ENCODE results near the gene HAPLN3.

The HAPLN3 gene

GRCh38 chr15:88864861-88865497, 30.4 kb downstream of the HAPLN3 start:
- DNase-seq (ENCODE audit: low read depth) = no peak

- DNase-seq (ENCODE audit: low read depth) = no peak
These were observed 31.9 kb downstream of the HAPLN3 start for GRCh38 chr15:88863412-88863811.

GRCh38 chr15:88860212-88860611, 35.1 kb downstream of the HAPLN3 start:
- DNase-seq (ENCODE audit: low read depth) = no peak

- DNase-seq (ENCODE audit: low read depth) = no peak
These were observed 35.8 kb downstream of the HAPLN3 start for GRCh38 chr15:88859550-88859949.

- no peak for DNase-seq (ENCODE audit: low read depth)
These were observed 36.4 kb downstream of the HAPLN3 start for GRCh38 chr15:88858934-88859333.

GRCh38 chr15:88852476-88852875, 42.9 kb downstream of the HAPLN3 start:
- DNase-seq (ENCODE audit: low read depth) = no peak

GRCh38 chr15:88849376-88850072, 45.8 kb downstream of the HAPLN3 start:
- DNase-seq (ENCODE audit: low read depth) = no peak

GRCh38 chr15:88848203-88848602, 47.1 kb downstream of the HAPLN3 start:
- DNase-seq (ENCODE audit: low read depth) = no peak

GRCh38 chr15:88847144-88847543, 48.2 kb downstream of the HAPLN3 start:
- DNase-seq (ENCODE audit: low read depth) = no peak

GRCh38 chr15:88845616-88846015, 49.7 kb downstream of the HAPLN3 start:
- no peak for DNase-seq (ENCODE audit: low read depth)

GRCh38 chr15:88844749-88845386, 50.5 kb downstream of the HAPLN3 start:
- no peak for DNase-seq (ENCODE audit: low read depth)

GRCh38 chr15:88843334-88843733, 52.0 kb downstream of the HAPLN3 start:
- DNase-seq (ENCODE audit: low read depth) = no peak

GRCh38 chr15:88842156-88842555, 53.2 kb downstream of the HAPLN3 start:
- DNase-seq (ENCODE audit: low read depth) = no peak

- no peak for DNase-seq (ENCODE audit: low read depth)
These were observed 54.1 kb downstream of the HAPLN3 start for GRCh38 chr15:88841236-88841635.

- DNase-seq (ENCODE audit: low read depth) = no peak
These were observed 55.4 kb downstream of the HAPLN3 start for GRCh38 chr15:88839961-88840360.

- DNase-seq (ENCODE audit: low read depth) = no peak
These were observed 56.2 kb downstream of the HAPLN3 start for GRCh38 chr15:88839146-88839545.

- no peak for DNase-seq (ENCODE audit: low read depth)
These were observed 56.7 kb downstream of the HAPLN3 start for GRCh38 chr15:88838667-88839066.

- peak; percentile 17 for DNase-seq (ENCODE audit: low read depth)
These were observed 59.7 kb downstream of the HAPLN3 start for GRCh38 chr15:88835646-88836045.

- peak; percentile 9 for DNase-seq (ENCODE audit: low read depth)
These were observed 60.2 kb downstream of the HAPLN3 start for GRCh38 chr15:88835119-88835518.

GRCh38 chr15:88834211-88834812, 61.0 kb downstream of the HAPLN3 start:
- peak; percentile 21 for DNase-seq (ENCODE audit: low read depth)

- no peak for DNase-seq (ENCODE audit: low read depth)
These were observed 61.6 kb downstream of the HAPLN3 start for GRCh38 chr15:88833731-88834100.

- DNase-seq (ENCODE audit: low read depth) = no peak
These were observed 62.3 kb downstream of the HAPLN3 start for GRCh38 chr15:88832820-88833730.

All from iris pigment epithelial cell (primary cell).